Loucy (cell line): Measurements from ENCODE around the gene USP20.

ENCODE experiments used
- H2AFZ ChIP-seq: fragments of 200-600 bp; sonication (generic); 2 replicates; pipeline ENCODE4 v1.6.0; 2016; ENCODE audit warnings: antibody characterized with exemption, mild to moderate bottlenecking, low read length, moderate library complexity
- H3F3A ChIP-seq: fragments of 200-600 bp; 2 replicates; pipeline ENCODE4 v1.6.0; 2016; ENCODE audit warnings: antibody characterized with exemption, low read depth, mild to moderate bottlenecking
- H3K27me3 ChIP-seq: fragments of 200-600 bp; sonication (generic); 2 replicates; pipeline ENCODE4 v1.6.1; 2014; ENCODE audit warnings: low read length, mild to moderate bottlenecking; ENCODE audit not compliant: insufficient read depth, poor library complexity, severe bottlenecking
- H3K36me3 ChIP-seq: fragments of 200-600 bp; sonication (generic); 2 replicates; pipeline ENCODE4 v1.6.1; 2016; ENCODE audit warnings: low read length; ENCODE audit not compliant: insufficient read depth
- H3K4me1 ChIP-seq: fragments of 200-600 bp; sonication (generic); 2 replicates; pipeline ENCODE4 v1.5.1; 2014; ENCODE audit warnings: low read length, mild to moderate bottlenecking; ENCODE audit not compliant: insufficient read depth, poor library complexity, severe bottlenecking
- H3K4me2 ChIP-seq: fragments of 200-600 bp; sonication (generic); 2 replicates; pipeline ENCODE4 v1.6.0; 2014; ENCODE audit warnings: antibody characterized with exemption, low read length, low read depth, mild to moderate bottlenecking; ENCODE audit not compliant: poor library complexity, severe bottlenecking
- H3K4me3 ChIP-seq: fragments of 200-600 bp; sonication (generic); 2 replicates; pipeline ENCODE4 v1.5.1; 2014; ENCODE audit warnings: low read length, mild to moderate bottlenecking, mixed read lengths; ENCODE audit not compliant: poor library complexity, severe bottlenecking
- H3K79me2 ChIP-seq: fragments of 200-600 bp; sonication (generic); 2 replicates; pipeline ENCODE4 v1.6.1; 2014; ENCODE audit warnings: low read length; ENCODE audit not compliant: insufficient read depth
- H3K9ac ChIP-seq: fragments of 200-600 bp; sonication (generic); 2 replicates; pipeline ENCODE4 v1.6.0; 2014; ENCODE audit warnings: mild to moderate bottlenecking, low read depth, low read length, moderate library complexity; ENCODE audit not compliant: poor library complexity, severe bottlenecking
- H3K9me2 ChIP-seq: fragments of 200-600 bp; sonication (generic); replicated peaks from 2 replicates; pipeline ENCODE4 v1.6.1; 2016; ENCODE audit warnings: low read depth, low read length, mixed read lengths
- H3K9me3 ChIP-seq: fragments of 200-600 bp; sonication (generic); 2 replicates; pipeline ENCODE4 v1.6.1; 2014; ENCODE audit warnings: mild to moderate bottlenecking, antibody characterized with exemption, low read length, low read depth; ENCODE audit not compliant: insufficient read depth
- H4K20me1 ChIP-seq: fragments of 200-600 bp; sonication (generic); 2 replicates; pipeline ENCODE4 v1.6.0; 2014; ENCODE audit warnings: antibody characterized with exemption, low read length, mild to moderate bottlenecking; ENCODE audit not compliant: insufficient read depth, poor library complexity, severe bottlenecking
- CTCF ChIP-seq: fragments of 200-600 bp; sonication (generic); conservative IDR thresholded peaks from 2 replicates; pipeline ENCODE4 v1.5.1; 2014; ENCODE audit warnings: mild to moderate bottlenecking, antibody characterized with exemption, low read length
- EZH2phosphoT487 ChIP-seq: fragments of 200-600 bp; IDR thresholded peaks from 2 replicates; pipeline ENCODE4 v1.6.1; 2018; ENCODE audit warnings: antibody characterized with exemption, mild to moderate bottlenecking, moderate library complexity, borderline replicate concordance

Gene USP20

GRCh38 chr9:129884220-129885017 lies 49.2 kb downstream of the USP20 start:
- Histone ChIP-seq H3K4me2 (peak overlapping the region; percentile 92), H4K20me1 (no peaks in the 10 kb centered on the region), H3K27me3 (no peaks in the 10 kb centered on the region), H3F3A (peaks cover 3% of the 10 kb centered on the region; the same call in 1 of the 2 replicates), H3K79me2 (peaks cover 32% of the 10 kb centered on the region), H3K9me2 (no peaks in the 10 kb centered on the region), H3K9me3 (no peaks in the 10 kb centered on the region), H2AFZ (no peak overlapping the region), H3K4me3 (peak overlapping the region; percentile 99), H3K36me3 (peaks cover under 1% of the 10 kb centered on the region; the same call in 1 of the 2 replicates), H3K4me1 (peaks cover 41% of the 10 kb centered on the region), H3K9ac (peak overlapping the region; percentile 100)
- no peak; the same call in 1 of the 2 replicates for TF ChIP-seq CTCF
- no peak for TF ChIP-seq EZH2phosphoT487

GRCh38 chr9:129885018-129885669 lies 49.9 kb downstream of the USP20 start:
- H3K4me1 ChIP-seq, result peaks cover 48% of the 10 kb centered on the region

GRCh38 chr9:129885670-129886106 lies 50.4 kb downstream of the USP20 start:
- Histone ChIP-seq H3K4me3 (peak overlapping the region; percentile 99), H4K20me1 (no peaks in the 10 kb centered on the region), H3K36me3 (peaks cover 8% of the 10 kb centered on the region; the same call in 1 of the 2 replicates), H3K79me2 (peaks cover 38% of the 10 kb centered on the region), H2AFZ (no peak overlapping the region), H3K4me2 (peak overlapping the region; percentile 92), H3K9me2 (no peaks in the 10 kb centered on the region), H3K9ac (peak overlapping the region; percentile 100), H3F3A (peaks cover 3% of the 10 kb centered on the region; the same call in 1 of the 2 replicates), H3K27me3 (no peaks in the 10 kb centered on the region), H3K9me3 (no peaks in the 10 kb centered on the region), H3K4me1 (peaks cover 51% of the 10 kb centered on the region)
- TF ChIP-seq CTCF (peak; percentile 59), EZH2phosphoT487 (no peak)

More at GRCh38 chr9:129885018-129885669, 49.9 kb downstream of the USP20 start:
- H3K9me2 ChIP-seq, result no peaks in the 10 kb centered on the region
- peak overlapping the region; percentile 100 for H3K9ac ChIP-seq
- H3K9me3 ChIP-seq, result no peaks in the 10 kb centered on the region
- H3F3A ChIP-seq, result peaks cover 3% of the 10 kb centered on the region; the same call in 1 of the 2 replicates
- H3K4me3 ChIP-seq, result peak overlapping the region; percentile 99
- H3K36me3 ChIP-seq, result peaks cover 8% of the 10 kb centered on the region; the same call in 1 of the 2 replicates
- H4K20me1 ChIP-seq, result no peaks in the 10 kb centered on the region
- no peaks in the 10 kb centered on the region for H3K27me3 ChIP-seq
- peaks cover 38% of the 10 kb centered on the region for H3K79me2 ChIP-seq
- no peak overlapping the region for H2AFZ ChIP-seq
- TF ChIP-seq EZH2phosphoT487 (no peak), CTCF (no peak; the same call in 1 of the 2 replicates)
- peak overlapping the region; percentile 92 for H3K4me2 ChIP-seq
